Neural cell (in vitro differentiated cells): ENCODE measurements around the gene RHBDF2. TPM values are rescaled to one million over a fixed set of nuclear protein-coding genes. Genes with fewer than 3 reads are reported as not detected.

ENCODE experiments used
- H2AFZ ChIP-seq: fragments of 200-600, 300-800 bp; sonication (generic), shearing (Covaris generic); 2 replicates; pipeline ENCODE4 v1.6.0; 2014; ENCODE audit warnings: low read depth, mild to moderate bottlenecking, antibody characterized with exemption, low read length, moderate library complexity
- H3F3A ChIP-seq: fragments of 200-600 bp; shearing (Covaris generic); 2 replicates; pipeline ENCODE4 v1.6.1; 2016; ENCODE audit warnings: mild to moderate bottlenecking, moderate library complexity, mixed read lengths, antibody characterized with exemption, low read length; ENCODE audit not compliant: insufficient read depth, poor library complexity, severe bottlenecking
- H3K27ac ChIP-seq: fragments of 200-600, 300-800 bp; sonication (generic), shearing (Covaris generic); 2 replicates; pipeline ENCODE4 v1.5.1; 2014; ENCODE audit warnings: mild to moderate bottlenecking, low read length, moderate library complexity
- H3K27me3 ChIP-seq: fragments of 300-800, 200-600 bp; sonication (generic), shearing (Covaris generic); 2 replicates; pipeline ENCODE4 v1.6.0; 2014; ENCODE audit warnings: mild to moderate bottlenecking, low read depth, low read length, moderate library complexity; ENCODE audit not compliant: insufficient read depth
- H3K36me3 ChIP-seq: fragments of 300-800, 200-600 bp; sonication (generic), shearing (Covaris generic); 2 replicates; pipeline ENCODE4 v1.5.1; 2014; ENCODE audit warnings: mild to moderate bottlenecking, antibody characterized with exemption, low read length, moderate library complexity; ENCODE audit not compliant: insufficient read depth
- H3K4me2 ChIP-seq: fragments of 300-800, 200-600 bp; sonication (generic), shearing (Covaris generic); 2 replicates; pipeline ENCODE4 v1.6.0; 2014; ENCODE audit warnings: mild to moderate bottlenecking, low read length
- H3K4me3 ChIP-seq: fragments of 300-800, 200-600 bp; sonication (generic), shearing (Covaris generic); 2 replicates; pipeline ENCODE4 v1.5.1; 2014; ENCODE audit warnings: mild to moderate bottlenecking, low read length, moderate library complexity
- H3K79me2 ChIP-seq: fragments of 200-600 bp; shearing (Covaris generic); replicated peaks from 2 replicates; pipeline ENCODE4 v1.6.0; 2014; ENCODE audit warnings: mild to moderate bottlenecking, low read length, moderate library complexity; ENCODE audit not compliant: insufficient read depth
- H3K9ac ChIP-seq: fragments of 300-800, 200-600 bp; sonication (generic), shearing (Covaris generic); 2 replicates; pipeline ENCODE4 v1.6.1; 2016; ENCODE audit warnings: mild to moderate bottlenecking, low read length, mixed read lengths
- H3K9me2 ChIP-seq: fragments of 200-600 bp; shearing (Covaris generic); 2 replicates; pipeline ENCODE4 v1.6.1; 2016; ENCODE audit warnings: mild to moderate bottlenecking, low read length, mixed read lengths; ENCODE audit not compliant: insufficient read depth
- H3K9me3 ChIP-seq: fragments of 200-600, 300-800 bp; sonication (generic), shearing (Covaris generic); 2 replicates; pipeline ENCODE4 v1.6.1; 2016; ENCODE audit warnings: mild to moderate bottlenecking, mixed run types, low read length, moderate library complexity, mixed read lengths
- H4K20me1 ChIP-seq: fragments of 200-600 bp; shearing (Covaris generic); 2 replicates; pipeline ENCODE4 v1.6.1; 2016; ENCODE audit warnings: mild to moderate bottlenecking, mixed run types; ENCODE audit not compliant: insufficient read depth
- EP300 ChIP-seq: fragments of 450-650 bp; conservative IDR thresholded peaks from 2 replicates; pipeline ENCODE4 v1.6.1; 2014; ENCODE audit warnings: antibody characterized with exemption, mild to moderate bottlenecking, moderate library complexity; ENCODE audit not compliant: poor library complexity, severe bottlenecking
- EZH2 ChIP-seq: fragments of 200-600, 300-800 bp; shearing (Covaris generic), sonication (generic); IDR thresholded peaks from 2 replicates; pipeline ENCODE4 v1.6.1; 2014; ENCODE audit warnings: antibody characterized with exemption, low read length, borderline replicate concordance, mild to moderate bottlenecking; ENCODE audit not compliant: insufficient read depth, poor library complexity, severe bottlenecking
- MXI1 ChIP-seq: fragments of 450-650 bp; conservative IDR thresholded peaks from 2 replicates; pipeline ENCODE4 v1.6.1; 2014; ENCODE audit warnings: antibody characterized with exemption, mild to moderate bottlenecking; ENCODE audit not compliant: poor library complexity, severe bottlenecking
- POLR2AphosphoS5 ChIP-seq: IDR thresholded peaks from 2 replicates; pipeline ENCODE4 v1.6.1; 2012
- RAD21 ChIP-seq: fragments of 450-650 bp; conservative IDR thresholded peaks from 2 replicates; pipeline ENCODE4 v1.6.1; 2014; ENCODE audit warnings: antibody characterized with exemption, mild to moderate bottlenecking, moderate library complexity
- SMC3 ChIP-seq: fragments of 450-650 bp; conservative IDR thresholded peaks from 2 replicates; pipeline ENCODE4 v1.6.1; 2014; ENCODE audit warnings: antibody characterized with exemption, mild to moderate bottlenecking, moderate library complexity; ENCODE audit not compliant: poor library complexity
- TAF1 ChIP-seq: IDR thresholded peaks from 2 replicates; pipeline ENCODE4 v1.6.1; 2012; ENCODE audit warnings: low read depth
- polyA plus RNA-seq: library from polyadenylated mRNA; depleted of rRNA; stranded (reverse); fragments of >200 nt; gene quantifications from 2 replicates; pipeline ENCODE4 v1.2.3, GENCODE V29; 2014
- TF ChIP-seq, protein P1 (sequence below): IDR thresholded peaks from 2 replicates; pipeline ENCODE4 v1.6.1; 2012; ENCODE audit warnings: borderline replicate concordance
- TF ChIP-seq, protein P2 (sequence below): fragments of 450-650 bp; IDR thresholded peaks from 2 replicates; pipeline ENCODE4 v1.5.1; 2014; ENCODE audit warnings: antibody characterized with exemption, mild to moderate bottlenecking, moderate library complexity; ENCODE audit not compliant: poor library complexity, severe bottlenecking

The RHBDF2 gene
- polyA plus RNA-seq, 1 donor from 2014 or later, result not detected

- peak overlapping the region; percentile 48 for H3K9ac ChIP-seq
- no peaks in the 10 kb centered on the region for H3K36me3 ChIP-seq
- peak; percentile 40 for TF ChIP-seq POLR2AphosphoS5
- no peak for TF ChIP-seq RAD21
- no peaks in the 10 kb centered on the region for H3K9me3 ChIP-seq
- no peaks in the 10 kb centered on the region for H4K20me1 ChIP-seq
- no peaks in the 10 kb centered on the region for H3F3A ChIP-seq
- no peak overlapping the region for H3K4me3 ChIP-seq
- H3K27ac ChIP-seq, result peak overlapping the region; percentile 42
- no peaks in the 10 kb centered on the region for H3K27me3 ChIP-seq
- no peaks in the 10 kb centered on the region for H3K9me2 ChIP-seq
- no peak overlapping the region for H3K4me2 ChIP-seq
- no peaks in the 10 kb centered on the region for H3K79me2 ChIP-seq
- H2AFZ ChIP-seq, result peak overlapping the region; percentile 37
Observed at GRCh38 chr17:76480632-76481031, 20.6 kb downstream of the RHBDF2 start.

- Histone ChIP-seq H2AFZ (no peak overlapping the region), H3K36me3 (no peaks in the 10 kb centered on the region), H3K27ac (no peak overlapping the region), H3K9me3 (no peaks in the 10 kb centered on the region), H3F3A (no peaks in the 10 kb centered on the region), H3K9ac (no peak overlapping the region), H3K27me3 (no peaks in the 10 kb centered on the region), H4K20me1 (no peaks in the 10 kb centered on the region), H3K4me3 (no peak overlapping the region), H3K79me2 (no peaks in the 10 kb centered on the region), H3K4me2 (no peak overlapping the region), H3K9me2 (no peaks in the 10 kb centered on the region)
- TF ChIP-seq, protein P1, sequence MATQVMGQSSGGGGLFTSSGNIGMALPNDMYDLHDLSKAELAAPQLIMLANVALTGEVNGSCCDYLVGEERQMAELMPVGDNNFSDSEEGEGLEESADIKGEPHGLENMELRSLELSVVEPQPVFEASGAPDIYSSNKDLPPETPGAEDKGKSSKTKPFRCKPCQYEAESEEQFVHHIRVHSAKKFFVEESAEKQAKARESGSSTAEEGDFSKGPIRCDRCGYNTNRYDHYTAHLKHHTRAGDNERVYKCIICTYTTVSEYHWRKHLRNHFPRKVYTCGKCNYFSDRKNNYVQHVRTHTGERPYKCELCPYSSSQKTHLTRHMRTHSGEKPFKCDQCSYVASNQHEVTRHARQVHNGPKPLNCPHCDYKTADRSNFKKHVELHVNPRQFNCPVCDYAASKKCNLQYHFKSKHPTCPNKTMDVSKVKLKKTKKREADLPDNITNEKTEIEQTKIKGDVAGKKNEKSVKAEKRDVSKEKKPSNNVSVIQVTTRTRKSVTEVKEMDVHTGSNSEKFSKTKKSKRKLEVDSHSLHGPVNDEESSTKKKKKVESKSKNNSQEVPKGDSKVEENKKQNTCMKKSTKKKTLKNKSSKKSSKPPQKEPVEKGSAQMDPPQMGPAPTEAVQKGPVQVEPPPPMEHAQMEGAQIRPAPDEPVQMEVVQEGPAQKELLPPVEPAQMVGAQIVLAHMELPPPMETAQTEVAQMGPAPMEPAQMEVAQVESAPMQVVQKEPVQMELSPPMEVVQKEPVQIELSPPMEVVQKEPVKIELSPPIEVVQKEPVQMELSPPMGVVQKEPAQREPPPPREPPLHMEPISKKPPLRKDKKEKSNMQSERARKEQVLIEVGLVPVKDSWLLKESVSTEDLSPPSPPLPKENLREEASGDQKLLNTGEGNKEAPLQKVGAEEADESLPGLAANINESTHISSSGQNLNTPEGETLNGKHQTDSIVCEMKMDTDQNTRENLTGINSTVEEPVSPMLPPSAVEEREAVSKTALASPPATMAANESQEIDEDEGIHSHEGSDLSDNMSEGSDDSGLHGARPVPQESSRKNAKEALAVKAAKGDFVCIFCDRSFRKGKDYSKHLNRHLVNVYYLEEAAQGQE, result no peak
- TF ChIP-seq, protein P2, sequence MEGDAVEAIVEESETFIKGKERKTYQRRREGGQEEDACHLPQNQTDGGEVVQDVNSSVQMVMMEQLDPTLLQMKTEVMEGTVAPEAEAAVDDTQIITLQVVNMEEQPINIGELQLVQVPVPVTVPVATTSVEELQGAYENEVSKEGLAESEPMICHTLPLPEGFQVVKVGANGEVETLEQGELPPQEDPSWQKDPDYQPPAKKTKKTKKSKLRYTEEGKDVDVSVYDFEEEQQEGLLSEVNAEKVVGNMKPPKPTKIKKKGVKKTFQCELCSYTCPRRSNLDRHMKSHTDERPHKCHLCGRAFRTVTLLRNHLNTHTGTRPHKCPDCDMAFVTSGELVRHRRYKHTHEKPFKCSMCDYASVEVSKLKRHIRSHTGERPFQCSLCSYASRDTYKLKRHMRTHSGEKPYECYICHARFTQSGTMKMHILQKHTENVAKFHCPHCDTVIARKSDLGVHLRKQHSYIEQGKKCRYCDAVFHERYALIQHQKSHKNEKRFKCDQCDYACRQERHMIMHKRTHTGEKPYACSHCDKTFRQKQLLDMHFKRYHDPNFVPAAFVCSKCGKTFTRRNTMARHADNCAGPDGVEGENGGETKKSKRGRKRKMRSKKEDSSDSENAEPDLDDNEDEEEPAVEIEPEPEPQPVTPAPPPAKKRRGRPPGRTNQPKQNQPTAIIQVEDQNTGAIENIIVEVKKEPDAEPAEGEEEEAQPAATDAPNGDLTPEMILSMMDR, result no peak
- TF ChIP-seq RAD21 (no peak), POLR2AphosphoS5 (no peak), SMC3 (no peak), EZH2 (no peak), MXI1 (no peak), TAF1 (no peak), EP300 (no peak)
Observed at GRCh38 chr17:76479515-76480060, 21.6 kb downstream of the RHBDF2 start.
